Neural progenitor cell (in vitro differentiated cells): ENCODE data around the gene ZDHHC14. TPM values are rescaled to one million over a fixed set of nuclear protein-coding genes. Genes with fewer than 3 reads are reported as not detected.

Experiments
- DNase-seq: peaks from one replicate; pipeline ENCODE4 v3.0.0-alpha.2; 2016; ENCODE audit warnings: low spot score
- H2AFZ ChIP-seq: fragments of 200-600 bp; sonication (generic); replicated peaks from 2 replicates; pipeline ENCODE4 v1.6.1; 2016; ENCODE audit warnings: antibody characterized with exemption
- H3F3A ChIP-seq: fragments of 200-600 bp; sonication (generic); 2 replicates; pipeline ENCODE4 v1.6.1; 2016; ENCODE audit warnings: antibody characterized with exemption, low read depth
- H3K27ac ChIP-seq: fragments of 200-600 bp; sonication (generic); 2 replicates; pipeline ENCODE4 v1.5.1; 2016; ENCODE audit warnings: mild to moderate bottlenecking
- H3K27me3 ChIP-seq: fragments of 200-600 bp; sonication (generic); 2 replicates; pipeline ENCODE4 v1.6.1; 2016; ENCODE audit warnings: mild to moderate bottlenecking, moderate library complexity
- H3K36me3 ChIP-seq: fragments of 200-600 bp; sonication (generic); 2 replicates; pipeline ENCODE4 v1.5.1; 2016
- H3K4me1 ChIP-seq: fragments of 200-600 bp; sonication (generic); 2 replicates; pipeline ENCODE4 v1.6.1; 2016; ENCODE audit warnings: mixed run types
- H3K4me2 ChIP-seq: fragments of 200-600 bp; sonication (generic); 2 replicates; pipeline ENCODE4 v1.6.1; 2016
- H3K4me3 ChIP-seq: fragments of 200-600 bp; sonication (generic); 2 replicates; pipeline ENCODE4 v1.5.1; 2016
- H3K79me2 ChIP-seq: fragments of 200-600 bp; sonication (generic); 2 replicates; pipeline ENCODE4 v1.6.1; 2016; ENCODE audit warnings: low read depth
- H3K9ac ChIP-seq: fragments of 200-600 bp; sonication (generic); 2 replicates; pipeline ENCODE4 v1.6.1; 2016
- H3K9me3 ChIP-seq: fragments of 200-600 bp; sonication (generic); 2 replicates; pipeline ENCODE4 v1.5.1; 2016; ENCODE audit warnings: low read depth
- H4K20me1 ChIP-seq: fragments of 200-600 bp; sonication (generic); 2 replicates; pipeline ENCODE4 v1.6.1; 2016; ENCODE audit warnings: low read depth
- H3K27ac Mint-ChIP-seq: 3 replicates; pipeline ENCODE4 v1.8.0; 2021; ENCODE audit warnings: mixed read lengths
- H3K27me3 Mint-ChIP-seq: 2 replicates; pipeline ENCODE4 v1.8.0; 2022; ENCODE audit warnings: low read depth, mild to moderate bottlenecking, inconsistent platforms, moderate library complexity, mixed read lengths; ENCODE audit not compliant: insufficient read depth
- H3K36me3 Mint-ChIP-seq: 3 replicates; pipeline ENCODE4 v1.8.0; 2021; ENCODE audit warnings: mixed read lengths
- H3K4me1 Mint-ChIP-seq: 3 replicates; pipeline ENCODE4 v1.8.0; 2021; ENCODE audit warnings: mixed read lengths
- H3K4me3 Mint-ChIP-seq: 3 replicates; pipeline ENCODE4 v1.8.0; 2021; ENCODE audit warnings: mild to moderate bottlenecking, moderate library complexity, mixed read lengths
- H3K9me3 Mint-ChIP-seq: 3 replicates; pipeline ENCODE4 v1.8.0; 2020; ENCODE audit warnings: mixed read lengths
- EZH2 ChIP-seq: fragments of 200-600 bp; sonication (generic); IDR thresholded peaks from 2 replicates; pipeline ENCODE4 v1.6.1; 2017; ENCODE audit warnings: antibody characterized with exemption, mild to moderate bottlenecking, moderate library complexity
- EZH2phosphoT487 ChIP-seq: fragments of 200-600 bp; sonication (generic); IDR thresholded peaks from 2 replicates; pipeline ENCODE4 v1.6.1; 2017; ENCODE audit warnings: antibody characterized with exemption
- total RNA-seq: library from RNA; depleted of rRNA; stranded (reverse); fragments of >200 nt; gene quantifications from 2 replicates; pipeline ENCODE4 v1.2.3, GENCODE V29; 2015; ENCODE audit warnings: low replicate concordance
- TF ChIP-seq, protein P1 (sequence below): fragments of 200-600 bp; sonication (generic); IDR thresholded peaks from 2 replicates; pipeline ENCODE4 v1.5.1; 2017; ENCODE audit warnings: antibody characterized with exemption, mild to moderate bottlenecking

ZDHHC14 gene
- total RNA-seq, 1 donor from 2014 or later = 14.5 TPM

- Mint-ChIP-seq H3K9me3 (peaks cover 21% of the 10 kb centered on the region), H3K27me3 (no peaks in the 10 kb centered on the region), H3K27ac (no peak overlapping the region), H3K4me3 (no peak overlapping the region), H3K4me1 (peaks cover 10% of the 10 kb centered on the region), H3K36me3 (peaks cover 20% of the 10 kb centered on the region)
- H3F3A ChIP-seq = peaks cover 5% of the 10 kb centered on the region
- TF ChIP-seq, protein P1, sequence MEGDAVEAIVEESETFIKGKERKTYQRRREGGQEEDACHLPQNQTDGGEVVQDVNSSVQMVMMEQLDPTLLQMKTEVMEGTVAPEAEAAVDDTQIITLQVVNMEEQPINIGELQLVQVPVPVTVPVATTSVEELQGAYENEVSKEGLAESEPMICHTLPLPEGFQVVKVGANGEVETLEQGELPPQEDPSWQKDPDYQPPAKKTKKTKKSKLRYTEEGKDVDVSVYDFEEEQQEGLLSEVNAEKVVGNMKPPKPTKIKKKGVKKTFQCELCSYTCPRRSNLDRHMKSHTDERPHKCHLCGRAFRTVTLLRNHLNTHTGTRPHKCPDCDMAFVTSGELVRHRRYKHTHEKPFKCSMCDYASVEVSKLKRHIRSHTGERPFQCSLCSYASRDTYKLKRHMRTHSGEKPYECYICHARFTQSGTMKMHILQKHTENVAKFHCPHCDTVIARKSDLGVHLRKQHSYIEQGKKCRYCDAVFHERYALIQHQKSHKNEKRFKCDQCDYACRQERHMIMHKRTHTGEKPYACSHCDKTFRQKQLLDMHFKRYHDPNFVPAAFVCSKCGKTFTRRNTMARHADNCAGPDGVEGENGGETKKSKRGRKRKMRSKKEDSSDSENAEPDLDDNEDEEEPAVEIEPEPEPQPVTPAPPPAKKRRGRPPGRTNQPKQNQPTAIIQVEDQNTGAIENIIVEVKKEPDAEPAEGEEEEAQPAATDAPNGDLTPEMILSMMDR = no peak
- TF ChIP-seq EZH2 (no peak), EZH2phosphoT487 (no peak)
- H3K9me3 ChIP-seq = peaks cover 3% of the 10 kb centered on the region
- H3K36me3 ChIP-seq = no peaks in the 10 kb centered on the region
- H3K4me2 ChIP-seq = no peak overlapping the region
- H3K27ac ChIP-seq = no peak overlapping the region
- no peak overlapping the region for H3K9ac ChIP-seq
- no peak overlapping the region for H3K4me3 ChIP-seq
- H3K27me3 ChIP-seq = no peaks in the 10 kb centered on the region
- peaks cover 20% of the 10 kb centered on the region for H3K4me1 ChIP-seq
- H3K79me2 ChIP-seq = no peaks in the 10 kb centered on the region
- no peak overlapping the region for H2AFZ ChIP-seq
- no peak for DNase-seq
- peaks cover 4% of the 10 kb centered on the region for H4K20me1 ChIP-seq
Observed at GRCh38 chr6:157396026-157396425, 15.0 kb downstream of the ZDHHC14 start.

DNA sequence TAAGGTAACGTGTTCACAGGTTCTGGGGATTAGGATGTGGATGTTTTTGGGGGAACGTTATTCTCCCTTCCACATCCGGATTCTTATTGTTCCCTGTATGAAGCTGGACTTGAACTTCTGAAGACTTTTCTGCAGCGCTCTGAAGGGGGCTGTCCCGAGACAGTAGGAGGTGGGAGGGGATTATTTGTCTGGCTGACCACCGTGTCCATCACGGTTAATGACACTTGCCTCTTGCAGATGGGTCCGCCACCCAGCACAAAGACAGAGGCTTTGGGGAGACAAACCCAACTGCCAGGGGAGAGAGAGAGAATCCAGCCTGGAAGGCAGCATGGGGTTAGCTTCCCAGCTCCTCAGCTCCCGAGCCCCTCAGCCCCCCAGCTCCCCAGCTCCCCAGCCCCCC, 16.7 kb downstream of the ZDHHC14 start:
- Mint-ChIP-seq H3K36me3 (peaks cover 16% of the 10 kb centered on the region), H3K27ac (no peak overlapping the region), H3K4me1 (peaks cover 10% of the 10 kb centered on the region), H3K4me3 (no peak overlapping the region), H3K9me3 (peaks cover 11% of the 10 kb centered on the region), H3K27me3 (no peaks in the 10 kb centered on the region)
- no peak overlapping the region for H2AFZ ChIP-seq
- no peak overlapping the region for H3K27ac ChIP-seq
- H3K27me3 ChIP-seq = no peaks in the 10 kb centered on the region
- no peaks in the 10 kb centered on the region for H3K36me3 ChIP-seq
- H3K9me3 ChIP-seq = no peaks in the 10 kb centered on the region
- H3K4me3 ChIP-seq = no peak overlapping the region
- H3K4me2 ChIP-seq = no peak overlapping the region
- no peak overlapping the region for H3K9ac ChIP-seq
- TF ChIP-seq EZH2 (no peak), EZH2phosphoT487 (no peak)
- TF ChIP-seq, protein P1 = no peak
- H4K20me1 ChIP-seq = peaks cover 4% of the 10 kb centered on the region
- no peaks in the 10 kb centered on the region for H3K79me2 ChIP-seq
- H3K4me1 ChIP-seq = peaks cover 23% of the 10 kb centered on the region
- no peak for DNase-seq
- H3F3A ChIP-seq = peaks cover 5% of the 10 kb centered on the region

GRCh38 chr6:157398151-157398550, 17.2 kb downstream of the ZDHHC14 start:
- Mint-ChIP-seq H3K9me3 (peaks cover 10% of the 10 kb centered on the region), H3K4me1 (peaks cover 10% of the 10 kb centered on the region), H3K36me3 (peaks cover 16% of the 10 kb centered on the region), H3K4me3 (no peak overlapping the region), H3K27ac (no peak overlapping the region), H3K27me3 (no peaks in the 10 kb centered on the region)
- Histone ChIP-seq H3K27ac (no peak overlapping the region), H3K4me3 (no peak overlapping the region), H3K36me3 (no peaks in the 10 kb centered on the region), H3K4me2 (no peak overlapping the region), H3K9me3 (no peaks in the 10 kb centered on the region), H3K79me2 (no peaks in the 10 kb centered on the region), H2AFZ (no peak overlapping the region), H3F3A (peaks cover 9% of the 10 kb centered on the region), H4K20me1 (peaks cover 7% of the 10 kb centered on the region), H3K4me1 (peaks cover 28% of the 10 kb centered on the region), H3K27me3 (no peaks in the 10 kb centered on the region), H3K9ac (no peak overlapping the region)
- no peak for DNase-seq
- TF ChIP-seq, protein P1 = peak; percentile 16
- TF ChIP-seq EZH2 = no peak
- TF ChIP-seq EZH2phosphoT487 = no peak
